Caco-2 (cell line): ENCODE measurements around the gene METTL24. TPM values are rescaled to one million over a fixed set of nuclear protein-coding genes. Genes with fewer than 3 reads are reported as not detected.

Experiments used
- BruUV-seq: library from RNA; stranded (reverse); fragments of 400-500 nt; replicated peaks from 2 replicates; lab custom pipeline; 2021; lab: Mats Ljungman, UMichigan
- CTCF ChIA-PET: fragments of 300-600 bp; sonication (Branson Sonifier 250); formaldehyde crosslinking; loops from one replicate; lab custom pipeline; 2022; ENCODE audit warnings: antibody characterized with exemption; lab: Charles Lee
- POLR2A ChIA-PET: fragments of 300-600 bp; sonication (Branson Sonifier 250); formaldehyde crosslinking; loops from one replicate; lab custom pipeline; 2022; ENCODE audit warnings: antibody characterized with exemption; lab: Charles Lee
- DNase-seq, 2 experiments: peaks; one replicate each; pipeline versions ENCODE4 v3.0.0 to v3.0.0-alpha.2; 2020 to 2022
- H3K27me3 ChIP-seq: replicated peaks from 2 replicates; pipeline ENCODE4 v1.6.0; 2011; ENCODE audit warnings: low read length; ENCODE audit not compliant: control insufficient read depth, insufficient read depth
- H3K36me3 ChIP-seq: 2 replicates; pipeline ENCODE4 v1.5.1; 2011; ENCODE audit warnings: low read length; ENCODE audit not compliant: control insufficient read depth, insufficient read depth
- H3K4me1 ChIP-seq: fragments of 250-450 bp; sonication (Bioruptor Pico); 2 replicates; pipeline ENCODE4 v1.5.1; 2020; ENCODE audit warnings: mild to moderate bottlenecking
- H3K4me3 ChIP-seq: 2 replicates; pipeline ENCODE4 v1.5.1; 2011; ENCODE audit warnings: low read depth, mild to moderate bottlenecking, control low read depth, low read length
- H3K9me3 ChIP-seq: fragments of 250-450 bp; sonication (Bioruptor Pico); 2 replicates; pipeline ENCODE4 v1.5.1; 2020; ENCODE audit warnings: mild to moderate bottlenecking, moderate library complexity
- H3K27ac Mint-ChIP-seq: one replicate; pipeline ENCODE4 v1.8.0; 2022; ENCODE audit warnings: mixed read lengths; ENCODE audit not compliant: unreplicated experiment
- H3K27me3 Mint-ChIP-seq: one replicate; pipeline ENCODE4 v1.8.0; 2022; ENCODE audit warnings: mixed read lengths; ENCODE audit not compliant: insufficient read depth, unreplicated experiment
- H3K36me3 Mint-ChIP-seq: one replicate; pipeline ENCODE4 v1.8.0; 2022; ENCODE audit warnings: mild to moderate bottlenecking, mixed read lengths; ENCODE audit not compliant: insufficient read depth, unreplicated experiment
- H3K4me1 Mint-ChIP-seq: one replicate; pipeline ENCODE4 v1.8.0; 2022; ENCODE audit warnings: low read depth, mixed read lengths; ENCODE audit not compliant: unreplicated experiment
- H3K4me3 Mint-ChIP-seq: one replicate; pipeline ENCODE4 v1.8.0; 2022; ENCODE audit warnings: mild to moderate bottlenecking, moderate library complexity, mixed read lengths; ENCODE audit not compliant: unreplicated experiment
- H3K9me3 Mint-ChIP-seq: one replicate; pipeline ENCODE4 v1.8.0; 2022; ENCODE audit warnings: mixed read lengths; ENCODE audit not compliant: unreplicated experiment
- CTCF ChIP-seq, 2 experiments: fragments of 200-600 bp in 1 of 2; IDR thresholded peaks; 1 replicate in 1 of 2; 2 replicates in 1 of 2; pipeline versions ENCODE4 v1.5.1 to v1.8.0; 2011 to 2022; ENCODE audit warnings: antibody characterized with exemption in 1 of 2, control low read depth in 1 of 2, inconsistent platforms in 1 of 2, low read depth in 1 of 2, low read length in 1 of 2, mild to moderate bottlenecking in 1 of 2, moderate library complexity in 1 of 2; ENCODE audit not compliant: insufficient read depth in 1 of 2, severe bottlenecking in 1 of 2, unreplicated experiment in 1 of 2
- intact Hi-C: fragments of 100-400 bp; cut with micrococcal nuclease; formaldehyde crosslinking; loops from one replicate; pipeline ENCODE4 v1.10.0; 2022; ENCODE audit not compliant: unreplicated experiment
- total RNA-seq: library from RNA; stranded (reverse); gene quantifications from 2 replicates; pipeline ENCODE4 v1.2.3, GENCODE V29; 2022

METTL24 gene
- total RNA-seq, 1 experiment from 2014 or later: not detected

- Histone ChIP-seq H3K9me3 (no peaks in the 10 kb centered on the region), H3K27me3 (no peaks in the 10 kb centered on the region; the same call in 1 of the 2 replicates), H3K36me3 (no peaks in the 10 kb centered on the region), H3K4me3 (no peak overlapping the region), H3K4me1 (peaks cover 7% of the 10 kb centered on the region; the same call in 1 of the 2 replicates)
- no peak for TF ChIP-seq CTCF (IDR thresholded peaks at IDR 0.05; ENCODE audit: insufficient read depth in 1 of 2, low read depth in 1 of 2, low read length in 1 of 2, severe bottlenecking in 1 of 2, unreplicated experiment in 1 of 2)
- Mint-ChIP-seq H3K9me3 (no peaks in the 10 kb centered on the region), H3K36me3 (no peaks in the 10 kb centered on the region), H3K27ac (no peak overlapping the region), H3K4me3 (no peak overlapping the region), H3K27me3 (peaks cover 11% of the 10 kb centered on the region), H3K4me1 (peaks cover 9% of the 10 kb centered on the region)
- intact Hi-C loops: no loop called here
- no TSS peak for BruUV-seq
- no peak for DNase-seq
- ChIA-PET CTCF (no interaction called here), POLR2A (no interaction called here)
Observed at GRCh38 chr6:110317646-110318045, 40.5 kb downstream of the METTL24 start.

- Mint-ChIP-seq H3K27me3 (peaks cover 16% of the 10 kb centered on the region), H3K4me3 (no peak overlapping the region), H3K9me3 (no peaks in the 10 kb centered on the region), H3K27ac (no peak overlapping the region), H3K4me1 (peaks cover 7% of the 10 kb centered on the region), H3K36me3 (no peaks in the 10 kb centered on the region)
- no peaks in the 10 kb centered on the region; the same call in 1 of the 2 replicates for H3K27me3 ChIP-seq
- no peaks in the 10 kb centered on the region for H3K9me3 ChIP-seq
- ChIA-PET POLR2A (no interaction called here), CTCF (no interaction called here)
- H3K4me1 ChIP-seq: peaks cover 7% of the 10 kb centered on the region; the same call in 1 of the 2 replicates
- H3K4me3 ChIP-seq: no peak overlapping the region
- no peak for TF ChIP-seq CTCF (IDR thresholded peaks at IDR 0.05; ENCODE audit: insufficient read depth in 1 of 2, low read depth in 1 of 2, low read length in 1 of 2, severe bottlenecking in 1 of 2, unreplicated experiment in 1 of 2)
- no peak for DNase-seq
- H3K36me3 ChIP-seq: no peaks in the 10 kb centered on the region
- intact Hi-C loops: no loop called here
- no TSS peak for BruUV-seq
Observed at GRCh38 chr6:110317189-110317588, 41.0 kb downstream of the METTL24 start.

- CTCF ChIA-PET: interaction anchor here (0.6 to 1.7 kb wide), 3 partner anchors 26 to 37 kb away, joined by 4 to 8 read pairs (median 5); no protein-coding TSS in a partner anchor
- no peak for TF ChIP-seq CTCF (IDR thresholded peaks at IDR 0.05; ENCODE audit: insufficient read depth in 1 of 2, low read depth in 1 of 2, low read length in 1 of 2, severe bottlenecking in 1 of 2, unreplicated experiment in 1 of 2)
- H3K4me1 Mint-ChIP-seq: peaks cover 7% of the 10 kb centered on the region
- intact Hi-C loops: no loop called here
- POLR2A ChIA-PET: no interaction called here
- H3K9me3 ChIP-seq: no peaks in the 10 kb centered on the region
- no peak overlapping the region for H3K4me3 ChIP-seq
- no peaks in the 10 kb centered on the region for H3K36me3 ChIP-seq
- no peak overlapping the region for H3K4me3 Mint-ChIP-seq
- H3K36me3 Mint-ChIP-seq: no peaks in the 10 kb centered on the region
- H3K27me3 Mint-ChIP-seq: peaks cover 18% of the 10 kb centered on the region
- peaks cover 7% of the 10 kb centered on the region; the same call in 1 of the 2 replicates for H3K4me1 ChIP-seq
- no TSS peak for BruUV-seq
- DNase-seq: peak; percentile 50 to 75
- H3K9me3 Mint-ChIP-seq: no peaks in the 10 kb centered on the region
- H3K27me3 ChIP-seq: no peaks in the 10 kb centered on the region; the same call in 1 of the 2 replicates
- no peak overlapping the region for H3K27ac Mint-ChIP-seq
Observed at GRCh38 chr6:110315869-110316398, 42.2 kb downstream of the METTL24 start.
